ENCODE results near the gene CPA5. TPM values are rescaled to one million over a fixed set of nuclear protein-coding genes. Genes with fewer than 3 reads are reported as not detected.
"Not testable (repeated sequence)": the region's sequence is repeated elsewhere in the genome, so short reads cannot be mapped to it uniquely, and the experiment has no call there.

Gene CPA5
- total and polyA plus RNA-seq, 4 donors = 0.20 to 0.39 (median 0.26) TPM

GRCh38 chr7:130303982-130304381, 40.6 kb upstream of the CPA5 start:
- no peaks in the 10 kb centered on the region for H3K9me3 ChIP-seq (ENCODE audit: control insufficient read depth, insufficient read depth, low read length)
- no peaks in the 10 kb centered on the region for H3K36me3 ChIP-seq (ENCODE audit: control insufficient read depth, insufficient read depth, low read length)
- no peak overlapping the region for H3K27ac ChIP-seq (ENCODE audit: low read depth, low read length)
- H3K4me1 ChIP-seq (ENCODE audit: control insufficient read depth, insufficient read depth, low read length) = peaks cover 18% of the 10 kb centered on the region
- no peaks in the 10 kb centered on the region for H3K27me3 ChIP-seq (ENCODE audit: control insufficient read depth, insufficient read depth, low read length)
- no peak overlapping the region for H3K4me3 ChIP-seq (ENCODE audit: low read depth, low read length)
- WGBS (ENCODE audit: insufficient coverage) = 95% methylated on average over 4 of the region's 5 CpGs
- DNase-seq (ENCODE audit: low read depth in 4 of 6, low spot score in 6 of 6) = no peak

- Histone ChIP-seq H3K27ac (ENCODE audit: low read depth, low read length) (no peak overlapping the region), H3K9me3 (ENCODE audit: control insufficient read depth, insufficient read depth, low read length) (no peaks in the 10 kb centered on the region), H3K36me3 (ENCODE audit: control insufficient read depth, insufficient read depth, low read length) (no peaks in the 10 kb centered on the region), H3K4me1 (ENCODE audit: control insufficient read depth, insufficient read depth, low read length) (peaks cover 18% of the 10 kb centered on the region), H3K4me3 (ENCODE audit: low read depth, low read length) (no peak overlapping the region), H3K27me3 (ENCODE audit: control insufficient read depth, insufficient read depth, low read length) (no peaks in the 10 kb centered on the region)
- no peak for DNase-seq (ENCODE audit: low read depth in 4 of 6, low spot score in 6 of 6)
- WGBS (ENCODE audit: insufficient coverage) = no CpG with 5 or more reads among the region's 3 CpGs
Measured at GRCh38 chr7:130304878-130305277, 39.7 kb upstream of the CPA5 start.

DNA sequence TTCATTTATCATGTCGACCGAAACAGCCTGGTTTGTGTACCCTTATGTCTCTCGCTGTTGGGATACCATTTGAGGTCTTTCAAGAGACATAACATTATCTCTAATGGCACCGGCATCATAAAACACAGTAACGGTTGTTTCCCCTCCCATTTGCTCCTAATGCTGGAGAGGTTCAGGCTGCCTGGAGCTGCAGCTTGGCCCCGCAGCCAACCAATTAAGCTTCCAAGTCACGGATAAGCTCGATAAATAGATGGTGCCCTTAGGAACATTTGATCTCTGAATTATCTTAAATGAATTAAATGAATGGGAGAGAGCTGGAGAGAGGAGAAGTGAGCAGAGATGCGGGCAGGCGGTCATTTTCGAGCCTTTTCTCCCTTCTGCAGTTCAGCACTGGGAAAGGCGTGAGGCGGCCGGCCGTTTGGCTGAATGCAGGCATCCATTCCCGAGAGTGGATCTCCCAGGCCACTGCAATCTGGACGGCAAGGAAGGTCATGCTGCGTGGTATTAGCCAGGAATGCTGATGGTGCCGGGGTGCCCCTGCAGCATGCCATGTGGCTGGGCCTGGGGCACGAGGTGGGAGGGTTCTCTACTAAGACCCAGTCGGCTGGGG, 39.1 kb upstream of the CPA5 start:
- peak in 4 of 6 donors; percentile 36 to 96 (median 52) for DNase-seq (ENCODE audit: low read depth in 4 of 6, low spot score in 6 of 6)
- Histone ChIP-seq H3K27ac (ENCODE audit: low read depth, low read length) (no peak overlapping the region), H3K4me3 (ENCODE audit: low read depth, low read length) (no peak overlapping the region), H3K9me3 (ENCODE audit: control insufficient read depth, insufficient read depth, low read length) (no peaks in the 10 kb centered on the region), H3K4me1 (ENCODE audit: control insufficient read depth, insufficient read depth, low read length) (peaks cover 18% of the 10 kb centered on the region), H3K36me3 (ENCODE audit: control insufficient read depth, insufficient read depth, low read length) (no peaks in the 10 kb centered on the region), H3K27me3 (ENCODE audit: control insufficient read depth, insufficient read depth, low read length) (no peaks in the 10 kb centered on the region)
- 31% methylated on average over 18 of the region's 21 CpGs for WGBS (ENCODE audit: insufficient coverage)

DNA sequence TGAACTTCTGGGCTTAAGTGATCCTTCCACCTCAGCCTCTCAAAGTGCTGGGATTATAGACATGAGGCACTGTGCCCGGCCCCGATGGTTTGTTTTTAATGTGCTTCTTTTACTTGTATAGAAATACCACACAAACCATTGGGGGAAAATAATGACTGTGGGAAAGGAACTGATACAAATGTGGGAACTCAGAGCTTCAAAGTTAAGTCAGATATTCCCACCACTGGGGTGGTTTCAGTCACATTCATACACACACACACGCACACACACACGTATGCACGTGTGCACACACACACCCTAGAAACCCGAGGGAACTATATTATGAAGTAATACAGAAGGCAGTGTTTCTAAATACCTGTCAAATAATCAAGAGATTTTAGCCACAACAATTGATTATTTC, 34.6 kb upstream of the CPA5 start:
- Histone ChIP-seq H3K4me1 (ENCODE audit: control insufficient read depth, insufficient read depth, low read length) (peaks cover 14% of the 10 kb centered on the region), H3K4me3 (ENCODE audit: low read depth, low read length) (no peak overlapping the region), H3K9me3 (ENCODE audit: control insufficient read depth, insufficient read depth, low read length) (no peaks in the 10 kb centered on the region), H3K27ac (ENCODE audit: low read depth, low read length) (no peak overlapping the region), H3K36me3 (ENCODE audit: control insufficient read depth, insufficient read depth, low read length) (no peaks in the 10 kb centered on the region), H3K27me3 (ENCODE audit: control insufficient read depth, insufficient read depth, low read length) (no peaks in the 10 kb centered on the region)
- WGBS (ENCODE audit: insufficient coverage) = no CpG with 5 or more reads among the region's 6 CpGs
- no peak for DNase-seq (ENCODE audit: low read depth in 4 of 6, low spot score in 6 of 6)

DNA sequence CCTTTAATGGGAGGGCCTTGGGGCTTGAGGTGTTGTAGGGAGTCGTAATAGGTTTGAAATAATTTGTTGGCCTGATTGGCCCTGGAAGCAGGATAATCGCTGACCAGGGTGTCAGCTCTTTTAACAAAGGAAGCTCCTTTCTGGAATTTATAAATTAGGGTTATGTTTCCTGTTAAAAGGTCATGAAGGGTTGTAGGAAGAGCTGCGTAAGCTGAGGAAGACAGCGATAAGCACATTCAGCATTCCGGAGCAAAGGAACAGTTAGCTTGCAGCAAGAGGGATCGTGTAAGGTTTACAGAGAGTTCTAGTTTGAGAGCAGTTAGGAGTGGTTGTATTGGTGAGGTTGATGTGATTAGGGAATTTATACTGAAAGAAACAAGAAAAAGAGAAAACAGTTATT, 30.3 kb upstream of the CPA5 start:
- WGBS (ENCODE audit: insufficient coverage) = 95% methylated on average over 6 of the region's 6 CpGs
- Histone ChIP-seq H3K4me3 (ENCODE audit: low read depth, low read length) (no peak overlapping the region), H3K36me3 (ENCODE audit: control insufficient read depth, insufficient read depth, low read length) (no peaks in the 10 kb centered on the region), H3K9me3 (ENCODE audit: control insufficient read depth, insufficient read depth, low read length) (no peaks in the 10 kb centered on the region), H3K27ac (ENCODE audit: low read depth, low read length) (no peak overlapping the region), H3K27me3 (ENCODE audit: control insufficient read depth, insufficient read depth, low read length) (no peaks in the 10 kb centered on the region), H3K4me1 (ENCODE audit: control insufficient read depth, insufficient read depth, low read length) (no peaks in the 10 kb centered on the region)
- no peak for DNase-seq (ENCODE audit: low read depth in 4 of 6, low spot score in 6 of 6)

DNA sequence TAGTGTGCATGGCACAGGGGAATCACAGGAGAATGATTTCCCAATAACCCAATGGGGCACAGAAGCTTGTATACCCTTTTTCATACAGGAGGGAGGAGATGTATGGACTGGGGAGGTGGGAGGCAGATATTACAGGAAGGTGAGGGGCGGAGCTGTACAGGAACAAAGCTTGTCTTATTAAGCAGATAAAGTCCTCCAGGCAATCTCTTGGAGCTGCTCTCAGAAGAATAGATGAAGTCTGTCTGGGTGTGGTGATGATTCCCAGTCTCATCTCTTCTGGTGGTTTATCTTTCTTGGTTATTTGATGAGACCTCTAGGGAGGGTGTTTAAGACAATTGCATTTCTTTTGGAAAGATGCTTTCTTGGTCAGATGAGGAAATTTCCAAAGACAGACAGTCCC, 25.1 kb upstream of the CPA5 start:
- no peaks in the 10 kb centered on the region for H3K36me3 ChIP-seq (ENCODE audit: control insufficient read depth, insufficient read depth, low read length)
- H3K27ac ChIP-seq (ENCODE audit: low read depth, low read length) = no peak overlapping the region
- H3K4me3 ChIP-seq (ENCODE audit: low read depth, low read length) = no peak overlapping the region
- 83% methylated on average over 1 of the region's 1 CpG for WGBS (ENCODE audit: insufficient coverage)
- peaks cover 3% of the 10 kb centered on the region for H3K4me1 ChIP-seq (ENCODE audit: control insufficient read depth, insufficient read depth, low read length)
- no peaks in the 10 kb centered on the region for H3K27me3 ChIP-seq (ENCODE audit: control insufficient read depth, insufficient read depth, low read length)
- no peak for DNase-seq (ENCODE audit: low read depth in 4 of 6, low spot score in 6 of 6)
- H3K9me3 ChIP-seq (ENCODE audit: control insufficient read depth, insufficient read depth, low read length) = no peaks in the 10 kb centered on the region

GRCh38 chr7:130321542-130322229, 22.9 kb upstream of the CPA5 start:
- not testable (repeated sequence) for H3K27ac ChIP-seq (ENCODE audit: low read depth, low read length); H3K9me3 ChIP-seq (ENCODE audit: control insufficient read depth, insufficient read depth, low read length); H3K4me1 ChIP-seq (ENCODE audit: control insufficient read depth, insufficient read depth, low read length); H3K4me3 ChIP-seq (ENCODE audit: low read depth, low read length); H3K36me3 ChIP-seq (ENCODE audit: control insufficient read depth, insufficient read depth, low read length); DNase-seq (ENCODE audit: low read depth in 4 of 6, low spot score in 6 of 6); H3K27me3 ChIP-seq (ENCODE audit: control insufficient read depth, insufficient read depth, low read length)
- WGBS (ENCODE audit: insufficient coverage) = no CpG with 5 or more reads among the region's 3 CpGs

DNA sequence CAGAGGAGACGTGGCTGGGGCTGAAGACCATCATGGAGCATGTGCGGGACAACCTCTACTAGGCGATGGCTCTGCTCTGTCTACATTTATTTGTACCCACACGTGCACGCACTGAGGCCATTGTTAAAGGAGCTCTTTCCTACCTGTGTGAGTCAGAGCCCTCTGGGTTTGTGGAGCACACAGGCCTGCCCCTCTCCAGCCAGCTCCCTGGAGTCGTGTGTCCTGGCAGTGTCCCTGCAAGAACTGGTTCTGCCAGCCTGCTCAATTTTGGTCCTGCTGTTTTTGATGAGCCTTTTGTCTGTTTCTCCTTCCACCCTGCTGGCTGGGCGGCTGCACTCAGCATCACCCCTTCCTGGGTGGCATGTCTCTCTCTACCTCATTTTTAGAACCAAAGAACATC, 22.0 kb upstream of the CPA5 start:
- H3K27me3 ChIP-seq (ENCODE audit: control insufficient read depth, insufficient read depth, low read length) = no peaks in the 10 kb centered on the region
- H3K9me3 ChIP-seq (ENCODE audit: control insufficient read depth, insufficient read depth, low read length) = no peaks in the 10 kb centered on the region
- peaks cover 7% of the 10 kb centered on the region for H3K4me1 ChIP-seq (ENCODE audit: control insufficient read depth, insufficient read depth, low read length)
- no peaks in the 10 kb centered on the region for H3K36me3 ChIP-seq (ENCODE audit: control insufficient read depth, insufficient read depth, low read length)
- no peak for DNase-seq (ENCODE audit: low read depth in 4 of 6, low spot score in 6 of 6)
- H3K27ac ChIP-seq (ENCODE audit: low read depth, low read length) = no peak overlapping the region
- no peak overlapping the region for H3K4me3 ChIP-seq (ENCODE audit: low read depth, low read length)
- WGBS (ENCODE audit: insufficient coverage) = 89% methylated on average over 7 of the region's 7 CpGs

DNA sequence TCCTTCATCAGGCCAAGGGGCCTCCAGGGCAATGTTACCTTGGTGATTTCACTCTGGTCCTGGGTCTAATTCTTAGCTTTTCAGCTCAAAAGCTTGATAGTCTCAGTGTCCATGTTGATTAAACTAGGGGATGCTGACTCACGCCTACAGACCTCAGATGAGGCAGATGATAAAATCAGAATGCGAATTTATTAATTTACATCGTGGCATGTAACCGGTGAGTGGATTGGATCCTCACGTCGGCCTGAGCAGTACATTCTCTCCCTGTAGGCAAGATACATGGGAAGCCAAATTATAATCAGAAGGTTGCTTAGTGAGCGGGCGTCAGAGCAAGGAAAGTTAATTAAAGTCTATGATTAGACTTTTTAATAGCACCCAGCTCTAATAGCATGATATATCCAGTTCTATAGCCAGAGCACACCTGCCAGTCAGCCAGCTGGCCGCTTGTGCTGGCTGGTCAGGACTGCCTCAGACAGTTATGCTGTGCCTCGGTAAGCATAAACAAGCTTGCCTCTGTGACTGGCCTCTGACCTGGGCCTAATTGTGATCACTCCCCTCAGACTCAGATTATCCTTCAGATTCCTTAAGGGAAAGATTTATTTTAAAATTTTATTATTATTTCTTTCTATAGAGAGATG, 20.2 kb upstream of the CPA5 start:
- no peaks in the 10 kb centered on the region for H3K9me3 ChIP-seq (ENCODE audit: control insufficient read depth, insufficient read depth, low read length)
- H3K27ac ChIP-seq (ENCODE audit: low read depth, low read length) = no peak overlapping the region
- peak in 1 of 6 donors; percentile 84 for DNase-seq (ENCODE audit: low read depth in 4 of 6, low spot score in 6 of 6)
- no peaks in the 10 kb centered on the region for H3K36me3 ChIP-seq (ENCODE audit: control insufficient read depth, insufficient read depth, low read length)
- no peaks in the 10 kb centered on the region for H3K27me3 ChIP-seq (ENCODE audit: control insufficient read depth, insufficient read depth, low read length)
- H3K4me3 ChIP-seq (ENCODE audit: low read depth, low read length) = no peak overlapping the region
- H3K4me1 ChIP-seq (ENCODE audit: control insufficient read depth, insufficient read depth, low read length) = peaks cover 7% of the 10 kb centered on the region
- 61% methylated on average over 5 of the region's 10 CpGs for WGBS (ENCODE audit: insufficient coverage)

GRCh38 chr7:130329681-130330080, 14.9 kb upstream of the CPA5 start:
- Histone ChIP-seq H3K4me3 (ENCODE audit: low read depth, low read length) (no peak overlapping the region), H3K4me1 (ENCODE audit: control insufficient read depth, insufficient read depth, low read length) (peaks cover 6% of the 10 kb centered on the region), H3K27ac (ENCODE audit: low read depth, low read length) (no peak overlapping the region), H3K27me3 (ENCODE audit: control insufficient read depth, insufficient read depth, low read length) (no peaks in the 10 kb centered on the region), H3K36me3 (ENCODE audit: control insufficient read depth, insufficient read depth, low read length) (no peaks in the 10 kb centered on the region), H3K9me3 (ENCODE audit: control insufficient read depth, insufficient read depth, low read length) (no peaks in the 10 kb centered on the region)
- DNase-seq (ENCODE audit: low read depth in 4 of 6, low spot score in 6 of 6) = peak in 1 of 6 donors; percentile 57
- 80% methylated on average over 1 of the region's 3 CpGs for WGBS (ENCODE audit: insufficient coverage)
